Stimulated activated CD4-positive, alpha-beta T cell treated with anti-CD3 and anti-CD28 coated beads, Interleukin-2, amount 100 ng/mL, for 4 hours (primary cell): Measurements from ENCODE around the gene PCSK4.
"Not testable (repeated sequence)": the region's sequence is repeated elsewhere in the genome, so short reads cannot be mapped to it uniquely, and the experiment has no call there.

Source experiments
- DNase-seq: peaks from one replicate; pipeline ENCODE4 v3.0.0-alpha.2; 2020; ENCODE audit warnings: low read depth

Gene PCSK4

GRCh38 chr19:1487576-1488281 is 2.4 kb downstream of the PCSK4 start:
- no peak for DNase-seq

- DNase-seq, result no peak
Measured at GRCh38 chr19:1486720-1487575, 3.2 kb downstream of the PCSK4 start.

- DNase-seq, result no peak
Measured at GRCh38 chr19:1483979-1484428, 6.1 kb downstream of the PCSK4 start.

GRCh38 chr19:1483131-1483978 is 6.8 kb downstream of the PCSK4 start:
- DNase-seq, result no peak

GRCh38 chr19:1482361-1483130 is 7.6 kb downstream of the PCSK4 start:
- no peak for DNase-seq

GRCh38 chr19:1481893-1482360 is 8.2 kb downstream of the PCSK4 start:
- DNase-seq, result no peak

- no peak for DNase-seq
Measured at GRCh38 chr19:1481224-1481892, 8.8 kb downstream of the PCSK4 start.

- peak; percentile 89 for DNase-seq
Measured at GRCh38 chr19:1478934-1479707, 11.0 kb downstream of the PCSK4 start, which contains the start of gene C19orf25. TSS of gene C19orf25 (minus strand) at chr19:1479215. CDS start at chr19:1478903, 312 bp downstream.

- DNase-seq, result not testable (repeated sequence)
Measured at GRCh38 chr19:1477056-1477455, 13.1 kb downstream of the PCSK4 start.

- no peak for DNase-seq
Measured at GRCh38 chr19:1475751-1476437, 14.3 kb downstream of the PCSK4 start.

- DNase-seq, result no peak
Measured at GRCh38 chr19:1474765-1475351, 15.3 kb downstream of the PCSK4 start.

- DNase-seq, result no peak
Measured at GRCh38 chr19:1474011-1474764, 16.0 kb downstream of the PCSK4 start.

- no peak for DNase-seq
Measured at GRCh38 chr19:1473085-1473851, 16.9 kb downstream of the PCSK4 start.

GRCh38 chr19:1472231-1473084 is 17.7 kb downstream of the PCSK4 start:
- no peak for DNase-seq

GRCh38 chr19:1471515-1472160 is 18.5 kb downstream of the PCSK4 start:
- DNase-seq, result no peak

GRCh38 chr19:1471010-1471514 is 19.1 kb downstream of the PCSK4 start:
- DNase-seq, result no peak
